ENCODE measurements around the gene TRPC6.

The TRPC6 gene

GRCh38 chr11:101475699-101476098, 108.1 kb downstream of the TRPC6 start:
- H2AFZ ChIP-seq (ENCODE audit: low read depth, low read length) = no peak overlapping the region
- ATAC-seq (ENCODE audit: insufficient read depth, low read depth) (no peak), DNase-seq (no peak)
- no peaks in the 10 kb centered on the region for H3K9me3 ChIP-seq (ENCODE audit: insufficient read depth, low read length, severe bottlenecking)
- no peaks in the 10 kb centered on the region for H3K36me3 ChIP-seq (ENCODE audit: insufficient read depth, low read length)
- TF ChIP-seq EZH2 (IDR thresholded peaks at IDR 0.05; ENCODE audit: borderline replicate concordance, low read depth, low read length, severe bottlenecking) (no peak), CTCF (IDR thresholded peaks at IDR 0.05; ENCODE audit: borderline replicate concordance, extremely low read depth, low read length, poor library complexity, severe bottlenecking) (no peak)
- H4K20me1 ChIP-seq (ENCODE audit: insufficient read depth, low read length) = no peaks in the 10 kb centered on the region
- no peak overlapping the region for H3K4me2 ChIP-seq (ENCODE audit: insufficient read depth, low read length)
- H3K4me3 ChIP-seq (ENCODE audit: low read depth in 1 of 2, low read length in 2 of 2) = no peak overlapping the region
- H3K79me2 ChIP-seq (ENCODE audit: insufficient read depth, low read length) = no peaks in the 10 kb centered on the region
- H3K9ac ChIP-seq (ENCODE audit: low read depth, low read length) = no peak overlapping the region
- H3K27ac ChIP-seq (ENCODE audit: low read length) = no peak overlapping the region
- no peaks in the 10 kb centered on the region for H3K4me1 ChIP-seq (ENCODE audit: insufficient read depth, low read length)
- H3K27me3 ChIP-seq (ENCODE audit: insufficient read depth, low read length, poor library complexity) = no peaks in the 10 kb centered on the region

- Histone ChIP-seq H3K4me2 (ENCODE audit: insufficient read depth, low read length) (no peak overlapping the region), H3K4me3 (ENCODE audit: low read depth in 1 of 2, low read length in 2 of 2) (no peak overlapping the region), H3K36me3 (ENCODE audit: insufficient read depth, low read length) (no peaks in the 10 kb centered on the region), H3K9me3 (ENCODE audit: insufficient read depth, low read length, severe bottlenecking) (no peaks in the 10 kb centered on the region), H3K9ac (ENCODE audit: low read depth, low read length) (no peak overlapping the region), H3K79me2 (ENCODE audit: insufficient read depth, low read length) (no peaks in the 10 kb centered on the region), H4K20me1 (ENCODE audit: insufficient read depth, low read length) (no peaks in the 10 kb centered on the region), H2AFZ (ENCODE audit: low read depth, low read length) (no peak overlapping the region), H3K27ac (ENCODE audit: low read length) (no peak overlapping the region), H3K27me3 (ENCODE audit: insufficient read depth, low read length, poor library complexity) (no peaks in the 10 kb centered on the region), H3K4me1 (ENCODE audit: insufficient read depth, low read length) (no peaks in the 10 kb centered on the region)
- no peak for DNase-seq
- TF ChIP-seq CTCF (IDR thresholded peaks at IDR 0.05; ENCODE audit: borderline replicate concordance, extremely low read depth, low read length, poor library complexity, severe bottlenecking) = no peak
- TF ChIP-seq EZH2 (IDR thresholded peaks at IDR 0.05; ENCODE audit: borderline replicate concordance, low read depth, low read length, severe bottlenecking) = no peak
- no peak for ATAC-seq (ENCODE audit: insufficient read depth, low read depth)
Observed at GRCh38 chr11:101474666-101475065, 109.1 kb downstream of the TRPC6 start.

GRCh38 chr11:101470881-101471520, 112.8 kb downstream of the TRPC6 start:
- Histone ChIP-seq H3K4me3 (ENCODE audit: low read depth in 1 of 2, low read length in 2 of 2) (no peak overlapping the region), H3K4me2 (ENCODE audit: insufficient read depth, low read length) (no peak overlapping the region), H3K27me3 (ENCODE audit: insufficient read depth, low read length, poor library complexity) (no peaks in the 10 kb centered on the region), H3K4me1 (ENCODE audit: insufficient read depth, low read length) (no peaks in the 10 kb centered on the region), H3K27ac (ENCODE audit: low read length) (no peak overlapping the region), H2AFZ (ENCODE audit: low read depth, low read length) (no peak overlapping the region), H3K9me3 (ENCODE audit: insufficient read depth, low read length, severe bottlenecking) (no peaks in the 10 kb centered on the region), H3K36me3 (ENCODE audit: insufficient read depth, low read length) (no peaks in the 10 kb centered on the region), H4K20me1 (ENCODE audit: insufficient read depth, low read length) (no peaks in the 10 kb centered on the region), H3K9ac (ENCODE audit: low read depth, low read length) (no peak overlapping the region), H3K79me2 (ENCODE audit: insufficient read depth, low read length) (no peaks in the 10 kb centered on the region)
- no peak for ATAC-seq (ENCODE audit: insufficient read depth, low read depth)
- TF ChIP-seq EZH2 (IDR thresholded peaks at IDR 0.05; ENCODE audit: borderline replicate concordance, low read depth, low read length, severe bottlenecking) = no peak
- TF ChIP-seq CTCF (IDR thresholded peaks at IDR 0.05; ENCODE audit: borderline replicate concordance, extremely low read depth, low read length, poor library complexity, severe bottlenecking) = no peak
- DNase-seq = no peak

All from DND-41 (cell line).